Nephron progenitor cell (in vitro differentiated cells): Measurements from ENCODE around the gene FAS.

ENCODE experiments used
- DNase-seq: peaks from one replicate; pipeline ENCODE4 v3.0.0; 2021
- H3K27ac Mint-ChIP-seq: 2 replicates; pipeline ENCODE4 v1.8.0; 2021; ENCODE audit warnings: mild to moderate bottlenecking, moderate library complexity, mixed read lengths
- H3K27me3 Mint-ChIP-seq: 2 replicates; pipeline ENCODE4 v1.8.0; 2021; ENCODE audit warnings: mild to moderate bottlenecking, low read depth, mixed read lengths; ENCODE audit not compliant: poor library complexity
- H3K36me3 Mint-ChIP-seq: 2 replicates; pipeline ENCODE4 v1.8.0; 2021; ENCODE audit warnings: low read depth, mixed read lengths
- H3K4me1 Mint-ChIP-seq: 2 replicates; pipeline ENCODE4 v1.8.0; 2021; ENCODE audit warnings: mixed read lengths
- H3K4me3 Mint-ChIP-seq: 2 replicates; pipeline ENCODE4 v1.8.0; 2021; ENCODE audit warnings: mild to moderate bottlenecking, moderate library complexity, mixed read lengths
- H3K9me3 Mint-ChIP-seq: 2 replicates; pipeline ENCODE4 v1.8.0; 2021; ENCODE audit warnings: mild to moderate bottlenecking, moderate library complexity, mixed read lengths
- TF ChIP-seq, protein P1 (sequence below): fragments of 200-600 bp; sonication (generic); IDR thresholded peaks from 2 replicates; pipeline ENCODE4 v1.5.0; 2021; ENCODE audit warnings: antibody characterized with exemption

Gene FAS

DNA sequence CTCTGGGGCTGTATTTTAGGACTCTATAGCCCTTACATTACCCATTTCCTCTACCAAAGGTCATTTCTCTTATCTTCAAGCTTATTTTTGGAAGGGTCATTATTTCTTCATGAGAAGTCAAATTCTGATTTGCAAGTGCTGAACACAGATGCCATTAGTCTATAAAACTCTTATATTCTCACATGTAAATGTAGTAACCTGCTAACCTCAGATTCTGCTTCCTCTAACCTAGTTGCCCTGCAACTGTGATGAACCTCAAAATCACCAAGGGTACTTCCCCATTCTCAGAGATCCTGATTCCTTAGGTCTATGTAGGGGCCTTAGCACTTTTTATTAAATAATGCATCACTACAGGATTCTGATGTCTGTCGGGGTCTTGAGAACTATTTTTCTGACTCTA lies 6.3 kb downstream of the FAS start:
- H3K27ac Mint-ChIP-seq = no peak overlapping the region
- H3K27me3 Mint-ChIP-seq = peaks cover 6% of the 10 kb centered on the region
- no peaks in the 10 kb centered on the region for H3K9me3 Mint-ChIP-seq
- TF ChIP-seq, protein P1, sequence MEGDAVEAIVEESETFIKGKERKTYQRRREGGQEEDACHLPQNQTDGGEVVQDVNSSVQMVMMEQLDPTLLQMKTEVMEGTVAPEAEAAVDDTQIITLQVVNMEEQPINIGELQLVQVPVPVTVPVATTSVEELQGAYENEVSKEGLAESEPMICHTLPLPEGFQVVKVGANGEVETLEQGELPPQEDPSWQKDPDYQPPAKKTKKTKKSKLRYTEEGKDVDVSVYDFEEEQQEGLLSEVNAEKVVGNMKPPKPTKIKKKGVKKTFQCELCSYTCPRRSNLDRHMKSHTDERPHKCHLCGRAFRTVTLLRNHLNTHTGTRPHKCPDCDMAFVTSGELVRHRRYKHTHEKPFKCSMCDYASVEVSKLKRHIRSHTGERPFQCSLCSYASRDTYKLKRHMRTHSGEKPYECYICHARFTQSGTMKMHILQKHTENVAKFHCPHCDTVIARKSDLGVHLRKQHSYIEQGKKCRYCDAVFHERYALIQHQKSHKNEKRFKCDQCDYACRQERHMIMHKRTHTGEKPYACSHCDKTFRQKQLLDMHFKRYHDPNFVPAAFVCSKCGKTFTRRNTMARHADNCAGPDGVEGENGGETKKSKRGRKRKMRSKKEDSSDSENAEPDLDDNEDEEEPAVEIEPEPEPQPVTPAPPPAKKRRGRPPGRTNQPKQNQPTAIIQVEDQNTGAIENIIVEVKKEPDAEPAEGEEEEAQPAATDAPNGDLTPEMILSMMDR = no peak
- DNase-seq = no peak
- peaks cover 36% of the 10 kb centered on the region for H3K4me1 Mint-ChIP-seq
- no peak overlapping the region for H3K4me3 Mint-ChIP-seq
- H3K36me3 Mint-ChIP-seq = no peaks in the 10 kb centered on the region

DNA sequence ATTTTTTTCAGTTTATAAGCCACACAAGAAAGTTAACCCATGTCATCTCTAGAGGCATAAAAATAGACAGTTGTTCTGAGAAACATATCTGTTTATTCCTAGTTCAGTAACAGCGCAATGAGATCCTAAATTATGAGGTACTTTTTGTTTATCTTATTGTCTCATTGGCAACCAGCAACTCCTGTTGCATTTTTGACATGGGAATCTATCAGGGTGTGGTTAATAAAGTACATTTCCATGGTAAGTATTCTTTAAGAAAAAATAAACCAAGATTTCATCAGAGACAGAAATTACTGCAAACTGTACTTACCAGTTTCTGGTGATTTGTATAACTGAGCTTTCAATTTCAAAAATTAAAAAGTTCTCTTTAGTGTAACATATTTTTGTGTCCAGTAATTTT lies 9.0 kb downstream of the FAS start:
- Mint-ChIP-seq H3K4me3 (no peak overlapping the region), H3K4me1 (peaks cover 11% of the 10 kb centered on the region), H3K27me3 (peaks cover 6% of the 10 kb centered on the region), H3K27ac (no peak overlapping the region), H3K9me3 (no peaks in the 10 kb centered on the region), H3K36me3 (no peaks in the 10 kb centered on the region)
- no peak for DNase-seq
- TF ChIP-seq, protein P1 = no peak

DNA sequence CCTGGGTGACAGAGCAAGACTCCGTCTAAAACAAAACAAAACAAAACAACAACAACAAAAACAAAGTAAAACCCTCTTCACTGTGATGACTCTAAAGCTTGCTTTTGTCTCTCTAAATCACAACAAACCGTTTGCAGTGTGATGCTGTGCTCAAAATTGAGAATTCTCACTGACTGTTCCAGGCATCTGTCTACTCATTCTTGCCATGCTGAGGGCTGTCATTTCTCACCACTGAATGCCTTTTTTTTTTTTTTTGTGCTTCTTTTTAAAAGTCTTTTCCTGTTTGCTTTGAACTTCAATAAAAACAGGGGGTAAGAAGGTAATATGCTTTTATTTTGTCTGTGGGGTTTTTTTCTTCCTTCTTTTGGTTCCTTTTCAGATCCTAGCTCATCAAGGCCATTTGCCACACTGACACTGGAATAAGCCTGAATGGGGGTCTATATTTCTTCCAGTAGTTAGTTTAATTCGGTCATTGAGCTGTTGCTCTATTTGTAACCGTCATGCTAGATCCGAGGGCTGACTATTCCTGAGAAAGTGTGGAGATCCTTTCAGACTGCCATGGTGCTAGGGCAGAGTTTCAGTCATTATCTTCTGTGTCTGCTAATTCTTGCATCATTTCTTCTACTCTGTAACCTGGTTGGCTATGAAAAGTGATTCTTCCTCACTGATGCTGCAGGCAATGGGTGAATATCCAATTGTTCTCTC lies 10.6 kb downstream of the FAS start:
- no peak for DNase-seq
- no peaks in the 10 kb centered on the region for H3K36me3 Mint-ChIP-seq
- peaks cover 11% of the 10 kb centered on the region for H3K4me1 Mint-ChIP-seq
- H3K9me3 Mint-ChIP-seq = no peaks in the 10 kb centered on the region
- no peak overlapping the region for H3K27ac Mint-ChIP-seq
- TF ChIP-seq, protein P1 = no peak
- H3K4me3 Mint-ChIP-seq = no peak overlapping the region
- H3K27me3 Mint-ChIP-seq = peaks cover 6% of the 10 kb centered on the region

DNA sequence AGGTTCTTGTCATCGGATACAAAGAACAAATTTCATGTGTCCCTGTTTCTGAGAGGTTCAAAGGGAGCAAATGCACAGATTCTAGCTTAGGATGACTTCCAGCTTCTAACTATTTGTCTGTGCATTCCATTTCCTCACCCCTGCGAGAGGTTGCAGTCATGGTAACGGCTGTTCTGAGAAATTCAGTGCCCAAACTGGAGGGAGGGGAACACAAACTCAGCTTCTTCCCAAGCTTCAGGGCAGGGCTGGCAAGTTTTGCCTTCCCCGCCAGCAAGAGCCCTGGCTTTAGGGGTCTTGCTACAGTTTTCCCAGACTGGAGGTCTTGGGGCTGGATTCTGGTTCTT lies 11.1 kb downstream of the FAS start:
- Mint-ChIP-seq H3K4me1 (peaks cover 11% of the 10 kb centered on the region), H3K36me3 (no peaks in the 10 kb centered on the region), H3K27me3 (peaks cover 6% of the 10 kb centered on the region), H3K27ac (no peak overlapping the region), H3K4me3 (no peak overlapping the region), H3K9me3 (no peaks in the 10 kb centered on the region)
- no peak for DNase-seq
- TF ChIP-seq, protein P1 = no peak

DNA sequence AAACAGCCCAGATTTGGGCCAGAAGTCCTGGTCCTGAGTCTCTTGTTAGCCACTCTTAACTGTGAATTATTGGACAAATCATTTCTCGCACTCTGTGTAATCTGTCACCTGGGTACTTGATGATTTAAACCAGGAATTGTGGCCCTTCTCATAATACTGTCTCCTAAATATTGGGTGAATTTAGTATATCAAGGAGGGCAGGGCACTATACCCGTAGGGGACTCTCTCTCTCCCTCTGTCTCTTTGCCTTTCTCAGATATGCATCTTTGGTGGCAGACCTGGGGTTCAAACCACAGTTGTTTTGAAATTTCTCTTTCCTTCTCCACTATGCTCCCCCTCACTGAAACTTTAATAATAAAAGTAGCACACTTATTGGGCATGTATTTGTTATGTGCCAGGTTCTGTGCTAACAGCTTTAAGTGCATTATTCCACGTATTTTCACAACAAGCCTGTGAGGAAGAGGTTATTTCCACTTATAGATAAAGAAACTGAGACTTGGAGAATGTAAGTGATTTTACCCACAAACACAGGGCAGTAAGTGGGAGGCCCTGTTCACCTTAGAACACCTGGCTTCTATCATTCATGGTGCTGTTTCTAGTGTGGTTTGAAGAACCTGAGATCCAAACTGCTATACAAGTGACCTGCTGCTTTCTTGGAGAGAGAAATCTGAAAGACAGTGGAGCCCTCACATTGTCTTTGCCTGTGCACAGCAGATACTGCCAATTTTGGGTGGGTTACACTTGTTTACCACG lies 11.8 kb downstream of the FAS start:
- Mint-ChIP-seq H3K4me1 (peaks cover 11% of the 10 kb centered on the region), H3K27me3 (peaks cover 7% of the 10 kb centered on the region), H3K27ac (no peak overlapping the region), H3K36me3 (no peaks in the 10 kb centered on the region), H3K4me3 (no peak overlapping the region), H3K9me3 (no peaks in the 10 kb centered on the region)
- no peak for DNase-seq
- TF ChIP-seq, protein P1 = no peak

DNA sequence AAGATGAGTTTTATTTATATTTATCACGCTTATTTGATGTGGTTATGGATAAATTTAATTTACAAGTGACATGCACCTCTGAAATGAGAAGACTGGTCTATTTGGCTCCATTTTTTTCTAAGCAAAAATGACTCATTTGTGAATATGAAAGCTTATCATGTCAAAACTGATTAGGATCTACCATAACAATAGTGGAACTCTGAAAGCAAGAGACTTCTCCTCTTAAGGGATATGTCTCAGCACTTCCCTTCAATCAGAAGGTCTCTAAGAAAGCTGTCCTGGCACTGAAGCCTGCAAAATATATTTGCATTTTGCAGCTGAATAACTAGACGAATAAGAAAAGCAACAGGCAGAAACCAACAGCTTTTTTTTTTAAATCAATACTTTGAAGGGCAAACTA lies 12.7 kb downstream of the FAS start:
- no peak for DNase-seq
- Mint-ChIP-seq H3K36me3 (no peaks in the 10 kb centered on the region), H3K9me3 (no peaks in the 10 kb centered on the region), H3K4me3 (no peak overlapping the region), H3K4me1 (peaks cover 11% of the 10 kb centered on the region), H3K27ac (no peak overlapping the region), H3K27me3 (peaks cover 9% of the 10 kb centered on the region)
- TF ChIP-seq, protein P1 = no peak
